Retina (tissue), 1 donor: ENCODE data around the gene IARS2.
"Not testable (repeated sequence)": the region's sequence is repeated elsewhere in the genome, so short reads cannot be mapped to it uniquely, and the experiment has no call there.

Source experiments
- DNase-seq: peaks from one replicate; pipeline ENCODE4 v3.0.0-alpha.2; 2016

IARS2 gene

DNA sequence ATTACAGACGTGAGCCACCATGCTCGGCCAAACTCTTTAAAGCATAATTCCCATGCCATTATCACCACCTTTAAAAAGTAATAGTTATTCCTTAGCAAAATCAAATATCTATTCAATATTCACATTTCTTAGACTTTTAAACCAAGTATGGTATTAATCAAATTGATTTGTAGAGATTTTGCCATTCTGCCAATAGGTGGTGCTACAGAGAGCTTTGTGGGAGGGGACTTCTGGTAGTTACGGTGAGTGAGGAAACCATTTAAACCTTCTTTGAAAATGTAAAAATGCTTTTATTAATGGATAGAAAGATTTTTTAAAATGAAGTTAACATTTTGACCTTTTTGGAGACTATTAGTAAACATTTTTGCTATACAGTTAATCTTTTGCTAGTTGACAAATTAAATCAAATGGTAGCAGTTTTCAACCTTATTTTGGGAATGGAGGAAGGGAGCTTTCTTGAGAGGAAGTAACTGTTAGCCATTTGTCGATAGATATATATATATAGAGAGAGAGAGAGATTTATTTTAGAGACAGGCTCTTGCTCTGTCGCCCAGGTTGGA, 19.3 kb downstream of the IARS2 start:
- no peak for DNase-seq

DNA sequence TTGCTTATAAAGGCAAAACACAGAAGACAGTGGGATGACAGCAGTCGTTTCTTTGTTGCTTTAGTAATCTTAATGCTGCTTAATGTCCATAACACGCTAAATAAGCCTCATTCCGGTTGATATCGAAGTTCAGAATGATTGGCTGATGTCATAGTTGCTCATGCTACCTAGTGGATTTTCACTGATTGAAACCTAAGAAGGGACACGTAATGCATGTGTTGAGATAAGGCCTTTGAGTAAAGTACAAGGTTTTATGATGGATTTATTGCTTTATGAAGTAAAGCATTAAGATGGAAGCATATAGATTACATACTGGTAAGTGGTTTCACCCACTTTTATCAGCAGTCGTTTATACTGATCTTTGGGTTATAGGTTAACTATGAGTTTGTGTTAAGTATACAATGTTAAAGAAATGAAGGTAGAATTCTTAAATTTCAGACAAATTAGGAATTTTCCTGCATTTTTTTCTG, 25.1 kb downstream of the IARS2 start:
- no peak for DNase-seq

GRCh38 chr1:220121791-220122530, 28.0 kb downstream of the IARS2 start:
- DNase-seq = no peak

GRCh38 chr1:220123066-220123465, 29.1 kb downstream of the IARS2 start:
- no peak for DNase-seq

DNA sequence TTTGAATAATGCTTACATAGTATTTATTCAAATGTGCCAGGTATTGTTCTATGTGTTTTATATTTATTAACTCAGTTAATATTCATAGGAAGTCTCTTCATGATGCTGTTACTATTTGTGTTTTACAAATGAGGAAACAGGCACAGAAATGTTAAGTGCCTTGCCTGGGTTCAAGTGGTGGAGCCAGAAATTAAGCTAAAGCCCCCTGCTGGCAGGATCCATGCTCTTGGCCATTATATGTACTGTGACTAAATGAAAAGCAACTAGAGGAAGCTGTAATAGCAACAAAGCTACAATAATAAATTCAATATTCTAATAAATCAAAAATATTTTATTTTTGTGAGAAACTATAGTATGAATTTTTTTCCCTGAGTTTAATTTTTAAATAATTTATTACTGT, 30.0 kb downstream of the IARS2 start:
- no peak for DNase-seq

DNA sequence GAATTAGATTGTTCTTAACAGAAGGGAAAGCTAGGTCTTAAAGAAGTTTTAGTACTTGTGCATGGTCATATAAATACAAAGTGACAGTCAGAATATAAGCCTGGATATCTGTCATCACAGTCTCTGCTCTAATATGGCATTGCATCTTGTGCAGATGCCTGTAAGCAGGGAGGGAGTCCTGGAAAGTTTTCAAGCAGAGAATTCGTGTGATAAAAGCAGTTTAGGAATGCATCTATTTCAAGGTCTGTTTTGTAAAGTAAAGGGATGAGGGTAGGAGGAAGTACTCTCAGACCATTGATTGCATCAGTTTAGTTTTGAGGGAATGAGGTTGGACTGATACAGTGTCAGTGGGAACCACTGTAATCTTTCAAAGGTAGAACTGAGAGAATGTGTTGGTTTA, 30.6 kb downstream of the IARS2 start:
- DNase-seq = no peak

DNA sequence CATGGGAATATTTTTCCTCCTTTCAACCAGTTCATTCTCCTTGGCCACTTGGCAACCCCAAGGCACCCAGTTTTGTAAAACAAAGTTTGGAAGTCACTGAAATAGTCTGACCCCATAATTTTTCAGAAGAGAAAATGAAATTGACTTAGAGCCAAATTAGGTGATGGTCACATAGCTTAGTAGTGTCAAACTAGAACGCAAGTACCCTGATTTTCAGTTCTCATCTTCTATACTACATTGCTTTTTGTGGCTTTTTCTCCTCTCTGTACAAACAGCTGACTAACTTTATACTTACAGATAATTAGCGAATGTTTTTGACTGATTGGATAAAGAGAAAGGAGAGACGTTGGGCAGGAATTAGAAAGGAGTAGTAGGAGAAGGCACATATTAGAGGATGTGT, 33.1 kb downstream of the IARS2 start:
- no peak for DNase-seq

DNA sequence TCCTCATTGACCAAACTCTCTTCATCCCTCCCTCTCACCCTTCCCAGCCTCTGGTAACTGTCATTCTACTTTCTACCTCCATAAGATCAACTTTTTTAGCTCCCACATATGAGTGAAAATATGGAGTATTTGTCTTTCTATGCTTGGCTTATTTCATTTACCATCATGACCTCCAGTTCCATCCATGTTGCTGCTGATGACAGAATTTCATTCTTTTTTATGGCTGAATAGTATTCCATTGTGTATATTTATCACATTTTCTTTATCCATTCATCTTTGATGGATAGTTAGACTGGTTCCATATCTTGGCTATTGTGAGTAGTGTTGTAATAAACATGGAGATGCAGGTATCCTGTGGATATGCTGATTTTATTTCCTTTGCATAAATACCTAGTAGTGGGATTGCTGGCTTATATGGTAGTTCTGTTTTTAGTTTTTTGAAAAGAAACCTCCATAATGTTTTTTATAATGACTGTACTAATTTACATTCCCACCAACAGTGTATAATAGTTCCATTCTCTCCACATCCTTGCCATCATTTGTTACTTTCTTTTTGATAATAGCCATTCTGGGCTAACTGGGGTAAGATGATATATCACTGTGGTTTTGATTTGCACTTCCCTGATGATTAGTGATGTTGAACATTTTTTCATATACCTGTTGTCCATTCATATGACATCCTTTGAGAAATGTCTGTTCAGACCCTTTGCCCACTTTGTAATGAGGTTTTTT, 35.7 kb downstream of the IARS2 start:
- DNase-seq = no peak

GRCh38 chr1:220135755-220136154, 41.8 kb downstream of the IARS2 start:
- no peak for DNase-seq

- DNase-seq = no peak
Observed at GRCh38 chr1:220137019-220137786, 43.3 kb downstream of the IARS2 start.

DNA sequence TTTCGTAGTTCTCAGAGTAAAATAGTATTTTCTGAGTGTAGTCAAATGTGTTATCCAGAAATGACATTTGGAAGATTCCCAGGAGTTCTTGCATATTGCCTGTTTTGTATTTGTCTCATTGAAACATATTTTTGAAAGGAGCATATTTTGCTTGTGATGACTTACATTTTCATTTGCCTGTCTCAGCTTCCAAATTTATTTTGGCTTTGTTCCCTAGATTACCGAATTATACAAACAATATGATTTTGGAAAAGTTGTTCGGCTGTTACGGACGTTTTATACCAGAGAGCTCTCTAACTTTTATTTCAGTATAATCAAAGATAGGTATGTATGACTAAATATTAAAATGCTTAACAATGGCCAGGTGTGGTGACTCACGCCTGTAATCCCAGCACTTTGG, 46.0 kb downstream of the IARS2 start:
- no peak for DNase-seq

DNA sequence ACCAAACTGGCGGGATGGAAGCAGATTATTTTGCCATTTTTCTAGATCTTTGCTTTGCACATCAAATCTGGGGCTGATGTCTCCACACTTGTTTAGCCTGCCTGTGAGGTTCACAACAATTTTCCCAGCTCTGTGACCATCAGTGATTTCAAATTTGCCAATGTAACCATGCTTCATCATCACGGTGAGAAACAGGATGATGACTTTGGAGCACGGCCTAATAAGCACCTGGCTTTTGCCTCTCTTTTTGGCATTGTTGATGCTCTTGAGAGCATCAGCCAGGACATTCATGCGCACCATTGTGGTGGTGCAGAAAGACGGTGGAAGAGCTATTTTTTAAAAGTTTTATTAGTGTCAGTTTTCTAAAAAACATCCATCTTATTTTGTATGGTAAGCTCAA, 50.1 kb downstream of the IARS2 start:
- DNase-seq = no peak

GRCh38 chr1:220149742-220150141, 55.8 kb downstream of the IARS2 start:
- no peak for DNase-seq

GRCh38 chr1:220151454-220151853, 57.5 kb downstream of the IARS2 start:
- DNase-seq = no peak

- no peak for DNase-seq
Observed at GRCh38 chr1:220153147-220153546, 59.2 kb downstream of the IARS2 start.

DNA sequence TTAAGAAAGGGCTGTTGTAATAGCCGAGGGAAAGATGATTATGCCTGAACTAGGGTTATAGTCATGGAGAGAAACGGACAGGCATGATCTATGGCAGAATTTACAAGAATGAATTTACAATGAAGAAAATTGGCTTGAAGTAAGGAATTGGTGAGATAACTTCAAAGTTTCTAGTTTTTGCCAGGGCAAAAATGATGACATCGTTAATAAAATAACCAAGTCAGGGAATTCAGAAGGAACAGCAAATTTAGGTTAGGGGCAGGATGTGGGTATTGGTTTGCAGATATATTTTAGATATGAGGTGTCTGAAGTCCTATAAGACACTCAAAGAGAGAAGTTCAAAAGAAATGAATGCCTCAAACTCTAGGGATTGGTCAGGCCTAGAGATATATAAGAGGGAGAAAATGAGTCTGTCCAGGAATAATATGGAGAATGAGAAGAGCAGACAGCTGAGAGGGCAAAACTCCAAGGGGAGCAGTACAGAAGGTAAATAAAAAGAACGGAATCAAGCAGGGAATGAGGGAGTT, 62.8 kb downstream of the IARS2 start:
- DNase-seq = no peak

- DNase-seq = no peak
Observed at GRCh38 chr1:220157738-220158137, 63.8 kb downstream of the IARS2 start.

DNA sequence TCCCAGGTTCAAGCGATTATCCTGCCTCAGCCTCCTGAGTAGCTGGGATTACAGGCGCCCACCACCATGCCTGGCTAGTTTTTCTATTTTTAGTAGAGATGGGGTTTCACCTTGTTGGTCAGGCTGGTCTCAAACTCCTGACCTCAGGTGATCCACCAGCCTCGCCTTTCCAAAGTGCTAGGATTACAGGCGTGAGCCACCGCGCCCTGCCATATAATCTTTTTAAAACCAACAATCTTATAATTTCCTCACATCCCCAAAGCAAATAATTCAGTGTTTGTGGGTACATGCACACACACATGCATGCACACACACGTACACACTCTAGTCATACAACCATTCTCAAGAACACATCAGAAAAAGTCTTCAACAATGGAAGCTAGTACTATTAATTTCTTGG, 64.6 kb downstream of the IARS2 start:
- DNase-seq = not testable (repeated sequence)

DNA sequence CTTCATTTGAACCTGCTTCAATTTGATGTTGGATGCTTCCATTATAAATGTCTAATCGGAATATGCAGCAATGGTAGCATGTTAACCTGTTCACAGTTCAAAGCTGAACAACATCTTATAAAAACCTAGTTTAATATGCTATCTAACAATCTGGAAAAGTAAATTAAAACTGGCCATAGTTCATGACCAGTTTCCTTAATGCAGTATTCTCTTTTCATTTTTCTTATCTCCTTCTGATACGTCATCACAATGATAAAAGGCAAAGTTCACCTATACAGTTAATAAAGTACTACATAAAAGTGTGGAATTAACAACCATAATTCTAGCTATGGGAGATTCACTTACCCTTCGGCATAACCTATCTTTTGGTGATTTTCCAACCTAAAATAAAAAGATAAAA, 65.1 kb downstream of the IARS2 start:
- DNase-seq = no peak

GRCh38 chr1:220160027-220160426, 66.1 kb downstream of the IARS2 start:
- no peak for DNase-seq

DNA sequence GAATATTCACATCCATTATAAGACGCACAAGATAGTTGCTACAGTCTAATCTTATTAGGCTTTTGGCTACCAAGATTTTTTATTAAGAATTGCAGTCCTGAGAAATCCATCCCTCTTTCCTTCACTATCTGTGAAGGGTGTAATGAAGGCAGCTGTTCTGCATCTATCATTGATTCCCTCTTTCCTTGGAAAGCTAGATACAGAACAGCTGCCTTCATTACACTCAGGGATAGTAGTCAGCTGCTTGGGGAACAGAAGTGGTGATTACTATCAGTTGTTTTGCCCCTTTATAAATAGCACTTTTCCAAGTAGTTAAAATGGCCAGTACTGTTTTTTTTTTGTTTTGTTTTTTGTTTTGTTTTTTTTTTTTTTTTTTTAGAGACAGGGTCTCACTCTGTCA, 70.2 kb downstream of the IARS2 start:
- no peak for DNase-seq

- DNase-seq = no peak
Observed at GRCh38 chr1:220164517-220164916, 70.6 kb downstream of the IARS2 start.

- DNase-seq = no peak
Observed at GRCh38 chr1:220166853-220167252, 72.9 kb downstream of the IARS2 start.
